22Rv1 (cell line): ENCODE measurements around the gene KCNIP1.

Experiments
- ZFX ChIP-seq: fragments of 450-650 bp; IDR thresholded peaks from 2 replicates; pipeline ENCODE4 v1.6.1; 2017; ENCODE audit warnings: antibody characterized with exemption, borderline replicate concordance
- TF ChIP-seq, protein P1 (sequence below): fragments of 450-650 bp; IDR thresholded peaks from 2 replicates; pipeline ENCODE4 v1.5.1; 2017; ENCODE audit warnings: mild to moderate bottlenecking

DNA sequence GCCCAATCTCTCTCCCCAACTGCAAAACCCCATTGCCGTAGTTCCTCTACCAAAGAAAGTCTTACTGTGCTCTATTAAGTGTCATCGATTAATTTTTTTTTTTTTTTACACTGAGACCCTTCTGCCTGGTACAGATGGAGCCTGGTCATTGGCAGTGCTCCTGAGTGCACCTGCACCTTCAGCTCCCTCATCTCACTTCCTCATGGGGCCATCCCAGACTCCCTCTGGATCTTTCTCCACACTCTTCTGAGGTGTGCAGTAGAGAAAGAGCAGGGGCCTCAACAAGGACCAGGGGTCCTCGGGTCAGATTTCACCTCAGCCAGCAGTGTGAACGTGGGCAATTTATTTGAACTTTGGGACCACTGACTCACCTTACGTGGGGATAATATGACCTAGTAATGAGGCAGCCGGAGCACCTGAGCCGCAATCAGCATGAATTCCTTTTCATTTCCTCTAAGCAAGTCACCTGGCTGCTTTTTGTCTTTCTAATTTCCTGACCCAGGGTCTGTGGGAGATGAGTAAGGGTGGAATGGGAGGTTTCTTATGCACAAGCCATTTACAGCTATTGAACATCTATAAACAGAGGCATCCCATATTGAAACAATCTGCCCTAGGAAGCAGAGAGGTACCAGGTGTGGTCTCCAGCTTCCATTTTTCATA lies 257.4 kb downstream of the KCNIP1 start:
- TF ChIP-seq, protein P1, sequence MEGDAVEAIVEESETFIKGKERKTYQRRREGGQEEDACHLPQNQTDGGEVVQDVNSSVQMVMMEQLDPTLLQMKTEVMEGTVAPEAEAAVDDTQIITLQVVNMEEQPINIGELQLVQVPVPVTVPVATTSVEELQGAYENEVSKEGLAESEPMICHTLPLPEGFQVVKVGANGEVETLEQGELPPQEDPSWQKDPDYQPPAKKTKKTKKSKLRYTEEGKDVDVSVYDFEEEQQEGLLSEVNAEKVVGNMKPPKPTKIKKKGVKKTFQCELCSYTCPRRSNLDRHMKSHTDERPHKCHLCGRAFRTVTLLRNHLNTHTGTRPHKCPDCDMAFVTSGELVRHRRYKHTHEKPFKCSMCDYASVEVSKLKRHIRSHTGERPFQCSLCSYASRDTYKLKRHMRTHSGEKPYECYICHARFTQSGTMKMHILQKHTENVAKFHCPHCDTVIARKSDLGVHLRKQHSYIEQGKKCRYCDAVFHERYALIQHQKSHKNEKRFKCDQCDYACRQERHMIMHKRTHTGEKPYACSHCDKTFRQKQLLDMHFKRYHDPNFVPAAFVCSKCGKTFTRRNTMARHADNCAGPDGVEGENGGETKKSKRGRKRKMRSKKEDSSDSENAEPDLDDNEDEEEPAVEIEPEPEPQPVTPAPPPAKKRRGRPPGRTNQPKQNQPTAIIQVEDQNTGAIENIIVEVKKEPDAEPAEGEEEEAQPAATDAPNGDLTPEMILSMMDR: no peak
- TF ChIP-seq ZFX: no peak
